ENCODE data around the gene ATP8A2. TPM values are rescaled to one million over a fixed set of nuclear protein-coding genes. Genes with fewer than 3 reads are reported as not detected.
"Not testable (repeated sequence)": the region's sequence is repeated elsewhere in the genome, so short reads cannot be mapped to it uniquely, and the experiment has no call there.

ATP8A2 gene
- polyA plus RNA-seq, 6 donors from 2014 or later = 0.03 TPM; not detected in 5

GRCh38 chr13:25795277-25795676 lies 423.5 kb downstream of the ATP8A2 start:
- H3K27ac Mint-ChIP-seq = no peak overlapping the region
- H3K27me3 Mint-ChIP-seq = peaks cover 0 to 3% (median 0%) of the 10 kb centered on the region in 3 donors
- H3K36me3 Mint-ChIP-seq = no peaks in the 10 kb centered on the region
- no peaks in the 10 kb centered on the region for H3K4me1 Mint-ChIP-seq
- H3K9me3 Mint-ChIP-seq = peaks cover 0 to 2% (median 0%) of the 10 kb centered on the region in 7 donors
- DNase-seq (no peak), ATAC-seq (ENCODE audit: low read depth in 2 of 2) (no peak)
- H3K4me3 Mint-ChIP-seq = no peak overlapping the region

DNA sequence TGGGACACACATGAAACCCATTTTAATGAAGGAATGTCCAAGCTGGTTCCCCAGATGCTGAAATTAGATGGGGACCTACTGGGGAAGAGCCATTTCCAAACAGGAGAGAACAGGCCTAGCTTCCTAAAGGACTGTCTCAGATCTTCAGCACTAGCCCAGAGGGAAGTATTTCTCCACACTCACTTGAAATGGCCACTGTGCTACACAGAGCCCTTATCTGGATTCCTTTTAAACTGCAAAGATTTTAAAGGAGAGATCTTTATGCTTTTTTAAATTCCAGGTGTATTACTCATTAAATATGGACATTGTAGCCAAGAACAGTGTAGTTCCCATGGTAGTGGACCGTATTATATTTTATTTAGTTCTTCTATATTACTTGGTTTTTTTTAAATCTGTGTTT lies 424.7 kb downstream of the ATP8A2 start:
- ATAC-seq (ENCODE audit: low read depth in 2 of 2) (no peak), DNase-seq (no peak)
- no peak overlapping the region for H3K27ac Mint-ChIP-seq
- no peaks in the 10 kb centered on the region for H3K36me3 Mint-ChIP-seq
- H3K9me3 Mint-ChIP-seq = peaks cover 0 to 3% (median 0%) of the 10 kb centered on the region in 7 donors
- peaks cover 0 to 3% (median 0%) of the 10 kb centered on the region in 3 donors for H3K27me3 Mint-ChIP-seq
- H3K4me3 Mint-ChIP-seq = no peak overlapping the region
- no peaks in the 10 kb centered on the region for H3K4me1 Mint-ChIP-seq

GRCh38 chr13:25798998-25799397 lies 427.2 kb downstream of the ATP8A2 start:
- Mint-ChIP-seq H3K9me3 (peaks cover 0 to 1% (median 0%) of the 10 kb centered on the region in 7 donors), H3K27ac (no peak overlapping the region), H3K36me3 (no peaks in the 10 kb centered on the region), H3K4me3 (no peak overlapping the region), H3K27me3 (peaks cover 0 to 6% (median 0%) of the 10 kb centered on the region in 3 donors), H3K4me1 (no peaks in the 10 kb centered on the region)
- DNase-seq = no peak
- no peak for ATAC-seq (ENCODE audit: low read depth in 2 of 2)

GRCh38 chr13:25800523-25800922 lies 428.7 kb downstream of the ATP8A2 start:
- peaks cover 0 to 9% (median 0%) of the 10 kb centered on the region in 3 donors for H3K27me3 Mint-ChIP-seq
- no peak for ATAC-seq (ENCODE audit: low read depth in 2 of 2)

DNA sequence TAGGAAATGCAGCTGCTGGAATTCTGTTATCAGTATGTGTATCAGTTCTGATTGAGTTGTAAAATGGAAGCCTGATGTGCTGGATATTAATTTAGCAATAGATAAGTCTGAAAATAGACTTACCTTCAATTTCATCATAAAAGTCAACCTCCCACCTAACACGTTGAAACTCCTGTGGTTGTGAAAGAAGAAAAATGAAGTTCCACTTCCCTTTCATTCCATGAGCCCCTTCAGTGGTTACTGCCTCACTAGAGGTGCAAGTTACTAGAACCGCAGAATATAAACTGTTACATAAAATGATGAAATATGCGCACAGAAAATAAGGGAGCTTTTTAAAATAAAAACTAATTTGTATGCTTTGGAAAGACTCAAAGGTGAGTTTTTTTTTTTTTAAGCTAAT lies 430.8 kb downstream of the ATP8A2 start:
- H3K36me3 Mint-ChIP-seq = no peaks in the 10 kb centered on the region
- no peak overlapping the region for H3K27ac Mint-ChIP-seq
- DNase-seq (no peak), ATAC-seq (ENCODE audit: low read depth in 2 of 2) (no peak)
- peaks cover 0 to 1% (median 0%) of the 10 kb centered on the region in 7 donors for H3K9me3 Mint-ChIP-seq
- peaks cover 0 to 9% (median 0%) of the 10 kb centered on the region in 3 donors for H3K27me3 Mint-ChIP-seq
- H3K4me1 Mint-ChIP-seq = no peaks in the 10 kb centered on the region
- H3K4me3 Mint-ChIP-seq = no peak overlapping the region

More at GRCh38 chr13:25800523-25800922, 428.7 kb downstream of the ATP8A2 start:
- DNase-seq = no peak
- Mint-ChIP-seq H3K4me1 (no peaks in the 10 kb centered on the region), H3K36me3 (no peaks in the 10 kb centered on the region), H3K4me3 (no peak overlapping the region), H3K9me3 (peaks cover 0 to 1% (median 0%) of the 10 kb centered on the region in 7 donors), H3K27ac (no peak overlapping the region)

DNA sequence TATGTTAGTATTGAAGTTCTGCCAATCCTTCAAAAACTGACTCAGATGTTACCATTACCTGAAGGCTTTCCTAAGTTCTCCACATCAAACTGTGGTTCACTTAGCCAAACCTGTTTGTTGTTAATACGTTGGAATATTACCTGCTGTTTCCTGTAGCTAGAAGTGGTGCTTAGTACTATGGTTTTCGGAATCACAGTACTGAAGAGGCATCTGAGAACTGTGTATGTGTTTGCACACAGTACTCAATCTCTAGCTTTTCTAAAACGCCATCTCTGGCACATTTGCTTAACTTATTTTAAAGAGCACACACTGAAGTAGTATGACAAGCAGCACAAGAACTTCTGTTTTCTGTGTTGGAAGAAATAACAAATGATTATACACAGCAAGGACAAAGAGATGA lies 431.9 kb downstream of the ATP8A2 start:
- Mint-ChIP-seq H3K36me3 (no peaks in the 10 kb centered on the region), H3K4me3 (no peak overlapping the region), H3K27me3 (peaks cover 0 to 9% (median 0%) of the 10 kb centered on the region in 3 donors), H3K27ac (no peak overlapping the region), H3K4me1 (no peaks in the 10 kb centered on the region), H3K9me3 (peaks cover 0 to 1% (median 0%) of the 10 kb centered on the region in 7 donors)
- ATAC-seq (ENCODE audit: low read depth in 2 of 2) (no peak), DNase-seq (no peak)

GRCh38 chr13:25806264-25806974 lies 434.6 kb downstream of the ATP8A2 start:
- no peaks in the 10 kb centered on the region for H3K4me1 Mint-ChIP-seq
- ATAC-seq (ENCODE audit: low read depth in 2 of 2) (no peak), DNase-seq (no peak)
- no peak overlapping the region for H3K27ac Mint-ChIP-seq
- peaks cover 6 to 9% (median 9%) of the 10 kb centered on the region in 3 donors for H3K27me3 Mint-ChIP-seq
- no peaks in the 10 kb centered on the region for H3K36me3 Mint-ChIP-seq
- no peak overlapping the region for H3K4me3 Mint-ChIP-seq
- H3K9me3 Mint-ChIP-seq = peaks cover 0 to 9% (median 2%) of the 10 kb centered on the region in 7 donors

DNA sequence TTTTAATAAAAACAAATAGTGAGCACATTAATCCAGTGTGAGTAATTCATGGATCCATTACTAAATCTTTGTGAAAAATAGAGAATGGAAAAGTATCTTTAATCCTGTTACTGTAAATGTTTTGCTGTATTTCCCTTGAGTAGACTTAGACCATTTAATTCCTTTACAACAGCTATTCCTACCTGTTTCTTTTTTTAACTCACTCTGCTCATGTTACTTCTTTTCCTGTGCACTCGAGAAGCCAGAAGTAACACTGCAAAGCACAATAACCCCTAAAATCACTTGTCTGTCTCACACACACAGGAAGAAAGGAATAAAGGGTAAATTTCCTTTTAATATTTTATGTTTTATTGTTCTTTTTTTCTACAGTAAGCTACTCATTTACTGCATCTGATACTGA lies 435.8 kb downstream of the ATP8A2 start:
- Mint-ChIP-seq H3K4me1 (no peaks in the 10 kb centered on the region), H3K27ac (no peak overlapping the region), H3K36me3 (peaks cover 0 to 7% of the 10 kb centered on the region in 2 donors), H3K9me3 (peaks cover 5 to 18% (median 10%) of the 10 kb centered on the region in 7 donors), H3K4me3 (no peak overlapping the region), H3K27me3 (peaks cover 6 to 9% (median 9%) of the 10 kb centered on the region in 3 donors)
- DNase-seq (no peak), ATAC-seq (ENCODE audit: low read depth in 2 of 2) (no peak)

GRCh38 chr13:25811506-25811905 lies 439.7 kb downstream of the ATP8A2 start:
- ATAC-seq (ENCODE audit: low read depth in 2 of 2) = no peak
- peaks cover 0 to 15% (median 9%) of the 10 kb centered on the region in 3 donors for H3K27me3 Mint-ChIP-seq
- H3K9me3 Mint-ChIP-seq = peaks cover 5 to 18% (median 10%) of the 10 kb centered on the region in 7 donors
- H3K27ac Mint-ChIP-seq = no peak overlapping the region
- H3K36me3 Mint-ChIP-seq = peaks cover 0 to 7% of the 10 kb centered on the region in 2 donors
- H3K4me3 Mint-ChIP-seq = no peak overlapping the region
- no peaks in the 10 kb centered on the region for H3K4me1 Mint-ChIP-seq
- no peak for DNase-seq

DNA sequence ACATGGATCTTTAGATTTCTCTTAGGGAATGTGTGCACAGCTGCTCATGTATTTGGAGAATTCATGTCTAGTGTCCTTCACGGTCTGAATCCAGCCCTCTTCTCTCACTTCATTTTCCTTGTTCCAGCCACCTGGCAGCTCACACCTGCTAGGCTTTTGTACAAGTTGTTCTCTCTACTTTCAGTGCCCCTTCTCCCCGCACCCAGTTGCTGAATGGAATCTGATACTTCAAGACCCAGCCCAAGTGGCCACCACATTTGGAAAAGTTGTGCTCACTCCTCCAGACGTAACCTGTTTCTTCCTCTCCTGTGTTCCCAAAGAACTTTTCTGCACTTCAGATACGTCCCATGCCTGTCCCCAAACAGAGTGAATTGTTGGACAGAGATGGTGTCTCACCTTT lies 444.5 kb downstream of the ATP8A2 start:
- no peak overlapping the region for H3K4me3 Mint-ChIP-seq
- H3K4me1 Mint-ChIP-seq = no peaks in the 10 kb centered on the region
- H3K27ac Mint-ChIP-seq = peak overlapping the region in 1 of 6 donors; percentile 59
- peaks cover 0 to 7% of the 10 kb centered on the region in 2 donors for H3K36me3 Mint-ChIP-seq
- H3K9me3 Mint-ChIP-seq = peaks cover 4 to 10% (median 6%) of the 10 kb centered on the region in 7 donors
- H3K27me3 Mint-ChIP-seq = peaks cover 0 to 14% (median 0%) of the 10 kb centered on the region in 3 donors
- DNase-seq (no peak), ATAC-seq (ENCODE audit: low read depth in 2 of 2) (no peak)

DNA sequence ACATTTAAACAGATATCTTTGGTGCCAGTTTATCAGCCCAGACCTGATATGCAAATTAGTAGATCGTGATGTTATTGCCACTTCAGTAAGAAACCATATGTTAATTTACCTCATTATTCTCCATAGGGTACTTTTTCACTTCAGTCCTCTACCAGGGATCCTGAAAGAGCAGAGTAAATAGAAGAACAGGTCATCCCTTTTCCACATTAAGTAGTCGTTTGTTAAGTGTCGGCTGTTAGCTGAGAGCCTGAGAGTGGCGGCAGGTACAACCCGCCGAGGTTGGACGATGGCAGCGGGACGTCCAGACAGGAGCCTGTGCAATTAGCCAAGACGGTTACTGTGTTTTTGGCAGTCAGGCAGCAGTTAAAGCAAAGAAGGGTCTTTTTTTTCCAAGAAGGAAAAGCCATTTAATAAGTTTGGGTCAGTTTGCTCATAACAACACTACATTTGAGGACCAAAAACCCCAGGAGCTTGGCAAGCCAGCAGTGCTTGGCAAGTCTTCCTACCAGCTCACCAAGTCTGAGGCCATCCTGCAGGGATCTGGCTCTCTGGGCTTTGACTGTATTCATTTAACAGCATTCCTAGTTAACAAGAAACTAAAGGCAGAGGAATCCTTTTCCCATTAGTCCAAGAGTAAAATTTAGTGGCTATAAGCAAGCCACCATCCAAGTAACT lies 448.2 kb downstream of the ATP8A2 start:
- ATAC-seq (ENCODE audit: low read depth in 2 of 2) = no peak
- peaks cover 0 to 10% (median 10%) of the 10 kb centered on the region in 3 donors for H3K27me3 Mint-ChIP-seq
- peaks cover 0 to 12% (median 5%) of the 10 kb centered on the region in 7 donors for H3K9me3 Mint-ChIP-seq
- no peaks in the 10 kb centered on the region for H3K36me3 Mint-ChIP-seq
- H3K4me3 Mint-ChIP-seq = no peak overlapping the region
- H3K27ac Mint-ChIP-seq = no peak overlapping the region
- no peaks in the 10 kb centered on the region for H3K4me1 Mint-ChIP-seq
- no peak for DNase-seq

DNA sequence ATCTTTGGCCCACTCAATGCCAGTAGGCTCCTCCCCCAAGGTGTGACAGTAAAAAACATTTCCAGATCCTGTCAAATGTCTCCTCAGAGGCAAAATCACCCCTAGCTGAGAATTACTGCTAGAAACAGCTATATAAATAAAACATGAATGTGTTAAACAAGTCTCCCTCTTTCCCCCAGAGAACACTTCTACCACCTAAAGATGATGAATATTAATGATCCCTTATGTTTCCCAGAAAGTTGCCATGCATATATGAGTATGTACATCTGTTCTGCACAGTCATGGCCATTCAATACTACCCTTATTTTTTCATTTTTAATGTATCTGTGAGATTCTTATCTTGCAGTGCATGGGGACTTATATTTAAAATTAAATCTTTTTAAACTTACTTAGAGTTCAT lies 450.0 kb downstream of the ATP8A2 start:
- Mint-ChIP-seq H3K27me3 (peaks cover 7 to 10% (median 9%) of the 10 kb centered on the region in 3 donors), H3K9me3 (peaks cover 0 to 12% (median 5%) of the 10 kb centered on the region in 7 donors), H3K4me3 (no peak overlapping the region), H3K4me1 (no peaks in the 10 kb centered on the region), H3K27ac (no peak overlapping the region), H3K36me3 (no peaks in the 10 kb centered on the region)
- ATAC-seq (ENCODE audit: low read depth in 2 of 2) (no peak), DNase-seq (no peak)

GRCh38 chr13:25827221-25827620 lies 455.4 kb downstream of the ATP8A2 start:
- DNase-seq; ATAC-seq (ENCODE audit: low read depth in 2 of 2); H3K4me1 Mint-ChIP-seq; H3K36me3 Mint-ChIP-seq; H3K27ac Mint-ChIP-seq; H3K4me3 Mint-ChIP-seq: not testable (repeated sequence)
- Mint-ChIP-seq H3K27me3 (peaks cover 8 to 17% (median 10%) of the 10 kb centered on the region in 3 donors), H3K9me3 (peaks cover 0 to 12% (median 5%) of the 10 kb centered on the region in 7 donors)

Measured in naive B cell (primary cell).